Measurements from ENCODE around the gene GPR132.

The GPR132 gene

GRCh38 chr14:105026033-105026785, 39.0 kb downstream of the GPR132 start:
- peak in 1 of 2 experiments; percentile 49 for DNase-seq (ENCODE audit: low read depth in 1 of 2, low spot score in 1 of 2)
- Histone ChIP-seq H3K4me3 (replicated peaks; ENCODE audit: insufficient read depth, low read length) (no peak overlapping the region), H3K27ac (replicated peaks) (no peak overlapping the region), H3K27me3 (ENCODE audit: insufficient read depth, poor library complexity, severe bottlenecking) (no peaks in the 10 kb centered on the region)
- no peak for TF ChIP-seq REST (IDR thresholded peaks at IDR 0.05; ENCODE audit: insufficient replicate concordance, low read depth)
- no peak for TF ChIP-seq POLR2AphosphoS5 (IDR thresholded peaks at IDR 0.05; ENCODE audit: low read depth)
- no peak for TF ChIP-seq CTCF (IDR thresholded peaks at IDR 0.05; ENCODE audit: insufficient read depth, low read length)
- TF ChIP-seq GABPA (IDR thresholded peaks at IDR 0.05; ENCODE audit: low read depth) = no peak
- TF ChIP-seq SPI1 (IDR thresholded peaks at IDR 0.05; ENCODE audit: borderline replicate concordance, low read depth) = no peak

- Histone ChIP-seq H3K4me3 (replicated peaks; ENCODE audit: insufficient read depth, low read length) (no peak overlapping the region), H3K27me3 (ENCODE audit: insufficient read depth, poor library complexity, severe bottlenecking) (no peaks in the 10 kb centered on the region), H3K27ac (replicated peaks) (no peak overlapping the region)
- no peak for DNase-seq (ENCODE audit: low read depth in 1 of 2, low spot score in 1 of 2)
- TF ChIP-seq GABPA (IDR thresholded peaks at IDR 0.05; ENCODE audit: low read depth) (no peak), CTCF (IDR thresholded peaks at IDR 0.05; ENCODE audit: insufficient read depth, low read length) (no peak), SPI1 (IDR thresholded peaks at IDR 0.05; ENCODE audit: borderline replicate concordance, low read depth) (no peak), REST (IDR thresholded peaks at IDR 0.05; ENCODE audit: insufficient replicate concordance, low read depth) (no peak), POLR2AphosphoS5 (IDR thresholded peaks at IDR 0.05; ENCODE audit: low read depth) (no peak)
Observed at GRCh38 chr14:105025429-105025828, 39.8 kb downstream of the GPR132 start.

GRCh38 chr14:105023791-105024480, 41.3 kb downstream of the GPR132 start:
- no peak overlapping the region for H3K4me3 ChIP-seq (replicated peaks; ENCODE audit: insufficient read depth, low read length)

More at GRCh38 chr14:105023791-105024480, 41.3 kb downstream of the GPR132 start:
- Histone ChIP-seq H3K27me3 (ENCODE audit: insufficient read depth, poor library complexity, severe bottlenecking) (no peaks in the 10 kb centered on the region), H3K27ac (replicated peaks) (no peak overlapping the region)
- no peak for DNase-seq (ENCODE audit: low read depth in 1 of 2, low spot score in 1 of 2)
- TF ChIP-seq POLR2AphosphoS5 (IDR thresholded peaks at IDR 0.05; ENCODE audit: low read depth) (no peak), CTCF (IDR thresholded peaks at IDR 0.05; ENCODE audit: insufficient read depth, low read length) (no peak), GABPA (IDR thresholded peaks at IDR 0.05; ENCODE audit: low read depth) (no peak), REST (IDR thresholded peaks at IDR 0.05; ENCODE audit: insufficient replicate concordance, low read depth) (no peak), SPI1 (IDR thresholded peaks at IDR 0.05; ENCODE audit: borderline replicate concordance, low read depth) (no peak)

Measured in HL-60 (cell line).